Measurements from ENCODE around the gene MPO.

GRCh38 chr17:58320570-58321323, 40.0 kb upstream of the MPO start:
- TF ChIP-seq, protein P1, sequence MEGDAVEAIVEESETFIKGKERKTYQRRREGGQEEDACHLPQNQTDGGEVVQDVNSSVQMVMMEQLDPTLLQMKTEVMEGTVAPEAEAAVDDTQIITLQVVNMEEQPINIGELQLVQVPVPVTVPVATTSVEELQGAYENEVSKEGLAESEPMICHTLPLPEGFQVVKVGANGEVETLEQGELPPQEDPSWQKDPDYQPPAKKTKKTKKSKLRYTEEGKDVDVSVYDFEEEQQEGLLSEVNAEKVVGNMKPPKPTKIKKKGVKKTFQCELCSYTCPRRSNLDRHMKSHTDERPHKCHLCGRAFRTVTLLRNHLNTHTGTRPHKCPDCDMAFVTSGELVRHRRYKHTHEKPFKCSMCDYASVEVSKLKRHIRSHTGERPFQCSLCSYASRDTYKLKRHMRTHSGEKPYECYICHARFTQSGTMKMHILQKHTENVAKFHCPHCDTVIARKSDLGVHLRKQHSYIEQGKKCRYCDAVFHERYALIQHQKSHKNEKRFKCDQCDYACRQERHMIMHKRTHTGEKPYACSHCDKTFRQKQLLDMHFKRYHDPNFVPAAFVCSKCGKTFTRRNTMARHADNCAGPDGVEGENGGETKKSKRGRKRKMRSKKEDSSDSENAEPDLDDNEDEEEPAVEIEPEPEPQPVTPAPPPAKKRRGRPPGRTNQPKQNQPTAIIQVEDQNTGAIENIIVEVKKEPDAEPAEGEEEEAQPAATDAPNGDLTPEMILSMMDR (IDR thresholded peaks at IDR 0.05), result no peak
- no peak for TF ChIP-seq POLR2A (IDR thresholded peaks at IDR 0.05)
